Naive thymus-derived CD8-positive, alpha-beta T cell (primary cell): ENCODE results near the gene SIGLEC9. TPM values are rescaled to one million over a fixed set of nuclear protein-coding genes. Genes with fewer than 3 reads are reported as not detected.

Source experiments
- ATAC-seq, 2 donors: fragments of 150-1000 bp; cut with Tn5 transposase in 1 of 2; sonication (Bioruptor Pico), chemical (Tn5 transposase) in 1 of 2; 1 replicate in 1 of 2; 2 replicates in 1 of 2; pipeline ENCODE4 v1.10.0; 2021; ENCODE audit warnings: mild to moderate bottlenecking in 2 of 2, moderate library complexity in 2 of 2
- POLR2A ChIA-PET: fragments of 350-600 bp; sonication (Branson Sonifier 250); formaldehyde crosslinking; loops from one replicate; lab custom pipeline; 2021; ENCODE audit warnings: antibody characterized with exemption; lab: Charles Lee
- DNase-seq, 10 donors: peaks; one replicate each; pipeline versions ENCODE4 v3.0.0 to v3.0.0-alpha.2; 2020 to 2022
- H3K27ac Mint-ChIP-seq, 10 donors: one replicate each; pipeline ENCODE4 v1.8.0; 2020 to 2022; ENCODE audit warnings: mild to moderate bottlenecking in 10 of 10, mixed read lengths in 10 of 10, moderate library complexity in 4 of 10, inconsistent platforms in 1 of 10
- H3K27me3 Mint-ChIP-seq, 5 donors: one replicate each; pipeline ENCODE4 v1.8.0; 2021 to 2022; ENCODE audit warnings: mixed read lengths in 5 of 5
- H3K36me3 Mint-ChIP-seq, 3 donors: one replicate each; pipeline ENCODE4 v1.8.0; 2020 to 2022; ENCODE audit warnings: mixed read lengths in 3 of 3, mild to moderate bottlenecking in 2 of 3, inconsistent platforms in 1 of 3
- H3K4me1 Mint-ChIP-seq, 4 donors: one replicate each; pipeline ENCODE4 v1.8.0; 2021 to 2022; ENCODE audit warnings: mixed read lengths in 4 of 4
- H3K4me3 Mint-ChIP-seq, 10 donors: one replicate each; pipeline ENCODE4 v1.8.0; 2020 to 2022; ENCODE audit warnings: mild to moderate bottlenecking in 10 of 10, mixed read lengths in 10 of 10, moderate library complexity in 6 of 10, inconsistent platforms in 1 of 10
- H3K9me3 Mint-ChIP-seq, 9 donors: one replicate each; pipeline ENCODE4 v1.8.0; 2020 to 2022; ENCODE audit warnings: mixed read lengths in 9 of 9, mild to moderate bottlenecking in 3 of 9, inconsistent platforms in 1 of 9, moderate library complexity in 1 of 9
- polyA plus RNA-seq, 3 donors: library from polyadenylated mRNA; unstranded; fragments of 300-500 nt; fragmentation: Illumina TruSeq; gene quantifications; one replicate each; pipeline ENCODE4 v1.2.3, GENCODE V29; 2021
- total RNA-seq, 8 experiments: library from RNA in 2 of 8; stranded (reverse) in 2 of 8; gene quantifications; one replicate each; pipeline ENCODE4 v1.2.3 and lab custom pipeline; 2021 to 2026

SIGLEC9 gene
- total and polyA plus RNA-seq, 5 experiments from 2014 or later, result 0.32 to 2.4 (median 1.3) TPM

DNA sequence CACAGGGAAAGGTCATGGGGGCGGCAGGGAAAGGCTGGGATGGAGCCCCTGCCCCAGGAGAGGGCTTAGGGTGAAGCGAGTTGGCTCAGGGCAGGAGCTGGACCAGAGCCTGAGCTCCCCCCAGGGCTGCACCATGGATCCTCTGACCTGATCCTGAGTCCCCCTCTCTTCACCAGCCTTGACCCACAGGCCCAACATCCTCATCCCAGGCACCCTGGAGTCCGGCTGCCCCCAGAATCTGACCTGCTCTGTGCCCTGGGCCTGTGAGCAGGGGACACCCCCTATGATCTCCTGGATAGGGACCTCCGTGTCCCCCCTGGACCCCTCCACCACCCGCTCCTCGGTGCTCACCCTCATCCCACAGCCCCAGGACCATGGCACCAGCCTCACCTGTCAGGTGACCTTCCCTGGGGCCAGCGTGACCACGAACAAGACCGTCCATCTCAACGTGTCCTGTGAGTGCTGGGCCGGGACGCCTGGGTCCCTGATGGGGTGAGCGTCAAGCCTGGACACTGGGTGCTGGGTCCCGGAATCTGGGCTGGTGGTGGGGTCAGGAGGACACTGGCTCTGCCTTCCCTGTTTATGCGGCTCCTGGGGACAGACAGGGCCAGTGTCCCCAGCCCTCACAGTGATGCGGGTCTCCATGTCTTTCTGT, 842 bp downstream of the SIGLEC9 start:
- H3K27me3 Mint-ChIP-seq, result no peaks in the 10 kb centered on the region
- peaks cover 54 to 94% (median 87%) of the 10 kb centered on the region in 4 donors for H3K4me1 Mint-ChIP-seq
- ATAC-seq (no peak), DNase-seq (no peak)
- peaks cover 0 to 2% (median 0%) of the 10 kb centered on the region in 3 donors for H3K36me3 Mint-ChIP-seq
- H3K4me3 Mint-ChIP-seq, result peak overlapping the region in 8 of 10 donors; percentile 24 to 81 (median 64)
- peaks cover 0 to 2% (median 0%) of the 10 kb centered on the region in 9 donors for H3K9me3 Mint-ChIP-seq
- H3K27ac Mint-ChIP-seq, result peak overlapping the region; percentile 92 to 97 (median 94)
- POLR2A ChIA-PET, result interaction anchor here (0.8 kb wide), 1 partner anchor 16 kb away, joined by 5 read pairs; no protein-coding TSS in a partner anchor

GRCh38 chr19:51127032-51127431, 2.3 kb downstream of the SIGLEC9 start:
- Mint-ChIP-seq H3K4me3 (peak overlapping the region in 8 of 10 donors; percentile 19 to 77 (median 58)), H3K36me3 (no peaks in the 10 kb centered on the region), H3K4me1 (peaks cover 53 to 98% (median 89%) of the 10 kb centered on the region in 4 donors), H3K9me3 (peaks cover 0 to 1% (median 0%) of the 10 kb centered on the region in 9 donors), H3K27me3 (no peaks in the 10 kb centered on the region), H3K27ac (peak overlapping the region; percentile 88 to 97 (median 94))
- no peak for ATAC-seq
- peak in 1 of 10 donors; percentile 12 for DNase-seq
- POLR2A ChIA-PET, result interaction anchor here (1.0 to 1.2 kb wide), 4 partner anchors 9 to 19 kb away, joined by 3 to 4 read pairs (median 3); no protein-coding TSS in a partner anchor

GRCh38 chr19:51127755-51128154, 3.0 kb downstream of the SIGLEC9 start:
- Mint-ChIP-seq H3K4me1 (peaks cover 54 to 97% (median 89%) of the 10 kb centered on the region in 4 donors), H3K4me3 (peak overlapping the region in 9 of 10 donors; percentile 50 to 77 (median 72)), H3K9me3 (no peaks in the 10 kb centered on the region), H3K36me3 (no peaks in the 10 kb centered on the region), H3K27me3 (no peaks in the 10 kb centered on the region), H3K27ac (peak overlapping the region; percentile 91 to 97 (median 94))
- ATAC-seq (no peak), DNase-seq (no peak)
- POLR2A ChIA-PET, result interaction anchor here (1.0 to 1.2 kb wide), 4 partner anchors 8 to 19 kb away, joined by 3 to 4 read pairs (median 3); no protein-coding TSS in a partner anchor

DNA sequence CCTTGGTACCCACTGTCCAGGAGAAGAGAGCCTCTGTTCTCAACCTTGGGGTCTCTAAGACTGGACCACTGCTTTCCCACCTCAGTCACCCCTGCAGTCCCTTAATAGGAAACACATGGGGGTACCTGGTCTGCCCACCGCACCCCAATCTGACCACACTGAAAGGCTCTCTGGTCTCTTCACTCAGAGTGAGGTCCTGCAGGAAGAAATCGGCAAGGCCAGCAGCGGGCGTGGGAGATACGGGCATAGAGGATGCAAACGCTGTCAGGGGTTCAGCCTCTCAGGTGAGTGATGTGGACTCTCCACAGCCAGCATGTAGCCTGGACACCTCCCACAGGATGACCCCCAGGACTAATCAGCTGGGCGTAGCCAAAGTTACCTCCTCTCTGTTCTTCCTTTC, 3.5 kb downstream of the SIGLEC9 start:
- DNase-seq, result no peak
- peak overlapping the region; percentile 91 to 97 (median 94) for H3K27ac Mint-ChIP-seq
- H3K9me3 Mint-ChIP-seq, result no peaks in the 10 kb centered on the region
- no peaks in the 10 kb centered on the region for H3K36me3 Mint-ChIP-seq
- H3K4me1 Mint-ChIP-seq, result peaks cover 51 to 93% (median 86%) of the 10 kb centered on the region in 4 donors
- no peak for ATAC-seq
- no peaks in the 10 kb centered on the region for H3K27me3 Mint-ChIP-seq
- POLR2A ChIA-PET, result interaction anchor here (0.6 to 1.1 kb wide), 2 partner anchors 16 to 18 kb away, joined by 3 read pairs; no protein-coding TSS in a partner anchor
- peak overlapping the region; percentile 13 to 77 (median 70) for H3K4me3 Mint-ChIP-seq

DNA sequence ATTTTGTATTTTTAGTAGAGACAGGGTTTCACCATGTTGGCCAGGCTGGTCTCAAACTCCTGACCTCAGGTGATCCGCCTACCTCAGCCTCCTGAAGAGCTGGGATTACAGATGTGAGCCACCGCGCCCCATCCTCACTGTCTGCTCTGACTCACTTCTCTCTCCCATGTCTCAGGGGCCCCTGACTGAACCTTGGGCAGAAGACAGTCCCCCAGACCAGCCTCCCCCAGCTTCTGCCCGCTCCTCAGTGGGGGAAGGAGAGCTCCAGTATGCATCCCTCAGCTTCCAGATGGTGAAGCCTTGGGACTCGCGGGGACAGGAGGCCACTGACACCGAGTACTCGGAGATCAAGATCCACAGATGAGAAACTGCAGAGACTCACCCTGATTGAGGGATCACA, 5.0 kb downstream of the SIGLEC9 start:
- peaks cover 43 to 78% (median 73%) of the 10 kb centered on the region in 4 donors for H3K4me1 Mint-ChIP-seq
- peaks cover 0 to 2% (median 0%) of the 10 kb centered on the region in 9 donors for H3K9me3 Mint-ChIP-seq
- no peak for ATAC-seq
- H3K4me3 Mint-ChIP-seq, result peak overlapping the region in 5 of 10 donors; percentile 39 to 72 (median 62)
- DNase-seq, result no peak
- POLR2A ChIA-PET, result interaction anchor here (0.9 to 1.0 kb wide), 2 partner anchors 15 to 21 kb away, joined by 5 read pairs; partner anchors contain the start of gene CTU1
- peak overlapping the region in 9 of 10 donors; percentile 68 to 96 (median 84) for H3K27ac Mint-ChIP-seq
- H3K36me3 Mint-ChIP-seq, result peaks cover 0 to 2% (median 0%) of the 10 kb centered on the region in 3 donors
- no peaks in the 10 kb centered on the region for H3K27me3 Mint-ChIP-seq

- H3K27ac Mint-ChIP-seq, result peak overlapping the region; percentile 84 to 96 (median 94)
- H3K4me1 Mint-ChIP-seq, result peaks cover 36 to 79% (median 67%) of the 10 kb centered on the region in 4 donors
- H3K9me3 Mint-ChIP-seq, result peaks cover 0 to 11% (median 0%) of the 10 kb centered on the region in 9 donors
- H3K4me3 Mint-ChIP-seq, result peak overlapping the region; percentile 69 to 88 (median 80)
- no peaks in the 10 kb centered on the region for H3K27me3 Mint-ChIP-seq
- peak; percentile 74 to 78 for ATAC-seq
- POLR2A ChIA-PET, result interaction anchor here (0.7 to 1.9 kb wide), 6 partner anchors 9 to 1313 kb away, joined by 3 to 19 read pairs (median 8); partner anchors contain the start of gene CTU1
- peak in 5 of 10 donors; percentile 21 to 53 (median 51) for DNase-seq
- H3K36me3 Mint-ChIP-seq, result peaks cover 0 to 16% (median 3%) of the 10 kb centered on the region in 3 donors
Measured at GRCh38 chr19:51131780-51132680, 7.3 kb downstream of the SIGLEC9 start.

- DNase-seq (no peak), ATAC-seq (no peak)
- peak overlapping the region in 1 of 10 donors; percentile 31 for H3K27ac Mint-ChIP-seq
- H3K4me3 Mint-ChIP-seq, result no peak overlapping the region
- peaks cover 0 to 16% (median 3%) of the 10 kb centered on the region in 3 donors for H3K36me3 Mint-ChIP-seq
- H3K9me3 Mint-ChIP-seq, result peaks cover 0 to 11% (median 0%) of the 10 kb centered on the region in 9 donors
- POLR2A ChIA-PET, result interaction anchor here (1.4 to 1.6 kb wide), 2 partner anchors 12 to 14 kb away, joined by 3 read pairs; no protein-coding TSS in a partner anchor
- peaks cover 33 to 76% (median 56%) of the 10 kb centered on the region in 4 donors for H3K4me1 Mint-ChIP-seq
- no peaks in the 10 kb centered on the region for H3K27me3 Mint-ChIP-seq
Measured at GRCh38 chr19:51135004-51135403, 10.3 kb downstream of the SIGLEC9 start.

- peak overlapping the region in 7 of 10 donors; percentile 14 to 82 (median 52) for H3K4me3 Mint-ChIP-seq
- peak overlapping the region in 6 of 10 donors; percentile 59 to 94 (median 74) for H3K27ac Mint-ChIP-seq
- H3K36me3 Mint-ChIP-seq, result peaks cover 0 to 16% (median 3%) of the 10 kb centered on the region in 3 donors
- peaks cover 0 to 11% (median 0%) of the 10 kb centered on the region in 9 donors for H3K9me3 Mint-ChIP-seq
- no peak for DNase-seq
- H3K27me3 Mint-ChIP-seq, result no peaks in the 10 kb centered on the region
- POLR2A ChIA-PET, result interaction anchor here (1.4 to 1.6 kb wide), 3 partner anchors 9 to 13 kb away, joined by 3 read pairs; no protein-coding TSS in a partner anchor
- no peak for ATAC-seq
- H3K4me1 Mint-ChIP-seq, result peaks cover 28 to 74% (median 48%) of the 10 kb centered on the region in 4 donors
Measured at GRCh38 chr19:51135986-51136762, 11.5 kb downstream of the SIGLEC9 start.

DNA sequence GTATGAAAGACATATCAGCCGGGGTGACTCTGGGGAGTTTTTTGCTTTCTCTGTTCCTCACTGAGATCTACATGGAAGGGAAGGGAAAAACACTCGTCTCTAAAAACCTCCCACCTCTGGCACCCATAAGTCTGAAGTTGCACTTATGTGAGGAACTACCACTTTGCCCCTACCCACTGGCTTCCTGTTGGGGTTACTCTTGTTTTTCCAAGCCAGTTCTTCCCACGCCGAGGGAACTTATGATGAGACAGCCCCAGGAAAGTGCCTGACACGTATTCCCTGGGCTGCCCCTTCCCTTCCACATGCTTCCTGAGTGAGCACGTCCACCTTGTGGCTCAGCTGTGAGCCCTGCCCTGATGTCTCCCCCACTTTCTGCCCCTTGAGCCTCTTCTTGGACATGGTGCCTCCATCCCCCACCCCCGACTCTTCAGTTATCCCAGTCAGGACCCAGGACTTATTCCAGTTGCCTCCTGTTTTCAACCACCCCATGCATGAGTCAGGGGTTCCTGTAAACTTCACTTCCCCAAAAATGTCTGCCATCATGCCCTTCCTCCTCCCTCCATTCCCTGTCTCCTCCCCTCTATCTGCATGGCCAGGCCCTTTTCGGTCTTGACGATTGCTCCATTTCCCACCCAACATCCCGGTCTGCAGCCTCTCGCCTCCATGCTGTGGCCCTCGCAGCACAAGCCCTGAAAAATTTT, 12.3 kb downstream of the SIGLEC9 start:
- Mint-ChIP-seq H3K27ac (peak overlapping the region; percentile 34 to 94 (median 74)), H3K4me3 (peak overlapping the region; percentile 12 to 82 (median 50)), H3K4me1 (peaks cover 26 to 72% (median 43%) of the 10 kb centered on the region in 4 donors), H3K9me3 (peaks cover 0 to 11% (median 0%) of the 10 kb centered on the region in 9 donors), H3K36me3 (peaks cover 0 to 16% (median 3%) of the 10 kb centered on the region in 3 donors), H3K27me3 (no peaks in the 10 kb centered on the region)
- POLR2A ChIA-PET, result interaction anchor here (1.4 to 1.6 kb wide), 2 partner anchors 10 to 24 kb away, joined by 3 to 4 read pairs; no protein-coding TSS in a partner anchor
- ATAC-seq, result peak in 1 of 2 donors; percentile 31
- DNase-seq, result no peak

GRCh38 chr19:51137792-51138425, 13.2 kb downstream of the SIGLEC9 start:
- peak overlapping the region in 7 of 10 donors; percentile 62 to 94 (median 76) for H3K27ac Mint-ChIP-seq
- H3K4me3 Mint-ChIP-seq, result peak overlapping the region in 8 of 10 donors; percentile 29 to 82 (median 65)
- DNase-seq (no peak), ATAC-seq (no peak)
- POLR2A ChIA-PET, result interaction anchor here (1.6 kb wide), 1 partner anchor 25 kb away, joined by 4 read pairs; no protein-coding TSS in a partner anchor
- H3K27me3 Mint-ChIP-seq, result no peaks in the 10 kb centered on the region
- H3K36me3 Mint-ChIP-seq, result peaks cover 0 to 16% (median 3%) of the 10 kb centered on the region in 3 donors
- peaks cover 0 to 11% (median 0%) of the 10 kb centered on the region in 9 donors for H3K9me3 Mint-ChIP-seq
- peaks cover 20 to 70% (median 40%) of the 10 kb centered on the region in 4 donors for H3K4me1 Mint-ChIP-seq
